Lower leg skin (tissue), 4 donors: ENCODE data around the gene DPCD. TPM values are rescaled to one million over a fixed set of nuclear protein-coding genes. Genes with fewer than 3 reads are reported as not detected.

Experiments
- DNase-seq, 2 donors: peaks; one replicate each; pipeline ENCODE4 v3.0.0-alpha.2; 2019; ENCODE audit warnings: low spot score in 2 of 2
- H3K4me3 ChIP-seq: fragments of 200-600 bp; sonication (generic); 2 replicates; pipeline ENCODE4 v1.5.1; 2017; ENCODE audit warnings: mild to moderate bottlenecking, low read depth; ENCODE audit not compliant: poor library complexity, severe bottlenecking
- CTCF ChIP-seq, 3 donors: fragments of 450-650 bp; IDR thresholded peaks; one replicate each; pipeline ENCODE4 v1.5.1; 2016; ENCODE audit warnings: antibody characterized with exemption in 3 of 3, mild to moderate bottlenecking in 3 of 3, moderate library complexity in 2 of 3
- POLR2A ChIP-seq, 2 donors: fragments of 450-650 bp; IDR thresholded peaks; one replicate each; pipeline ENCODE4 v1.6.1; 2016 to 2017; ENCODE audit warnings: antibody characterized with exemption in 2 of 2, mild to moderate bottlenecking in 1 of 2, moderate library complexity in 1 of 2
- WGBS, 2 donors: methylation state at CpG; one replicate each; pipeline ENCODE4 v1.1.5; 2018; 5-methylcytosine and 5-hydroxymethylcytosine counted together
- intact Hi-C: fragments of 100-400 bp; cut with DNase I; formaldehyde crosslinking; loops from one replicate; pipeline ENCODE4 v1.15.0; 2023; ENCODE audit warnings: low total_unique reads
- total RNA-seq, 4 donors: library from RNA; depleted of rRNA; stranded (reverse); fragments of >200 nt; gene quantifications; one replicate each; pipeline ENCODE4 v1.1.0, GENCODE V29; 2016

Gene DPCD
- total RNA-seq, 4 donors from 2014 or later = 9.6 to 18.4 (median 11.4) TPM

DNA sequence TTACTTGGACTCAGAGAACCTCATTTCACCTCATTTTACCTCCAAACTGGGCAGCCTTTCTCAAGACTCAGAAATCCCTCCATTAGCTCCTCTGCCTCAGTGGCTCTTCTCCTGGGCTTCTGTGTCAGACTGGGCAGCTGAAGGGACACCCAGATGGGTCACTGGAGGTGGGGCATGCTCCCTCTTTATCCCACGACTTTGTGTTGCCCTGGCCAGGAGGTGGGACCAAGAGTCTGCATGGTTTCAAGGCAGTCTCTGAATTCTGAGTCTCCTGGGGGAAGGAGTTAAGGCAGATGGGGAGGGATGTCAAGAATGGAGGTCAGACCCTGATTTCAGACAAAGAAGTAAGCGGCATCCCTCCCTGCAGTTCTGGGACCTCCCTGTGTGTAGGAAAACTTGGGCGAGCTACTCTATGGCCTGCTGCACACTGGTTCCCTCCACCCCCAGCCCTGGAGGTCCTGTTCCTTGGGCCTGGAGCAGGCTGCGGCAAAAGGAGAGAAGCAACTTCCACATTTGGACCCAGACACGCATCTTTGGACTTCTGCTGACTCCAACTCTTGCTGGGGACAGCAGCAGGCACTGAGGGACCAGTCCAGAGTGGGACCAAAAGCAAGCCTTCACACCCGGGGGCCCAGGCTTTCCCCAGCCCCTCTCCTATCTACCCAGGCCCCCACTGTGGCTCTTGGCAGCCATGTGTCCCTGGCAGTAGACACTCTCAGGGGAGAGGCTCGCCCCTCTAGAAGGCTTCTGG lies 10.8 kb upstream of the DPCD start:
- TF ChIP-seq POLR2A (IDR thresholded peaks at IDR 0.05) (no peak), CTCF (IDR thresholded peaks at IDR 0.05) (no peak)
- 84 to 95% methylated on average over 4 to 7 of the region's 7 CpGs for WGBS, 2 donors
- no peak overlapping the region for H3K4me3 ChIP-seq
- intact Hi-C loops = no loop called here
- DNase-seq = no peak

GRCh38 chr10:101578192-101578591 lies 9.9 kb upstream of the DPCD start:
- H3K4me3 ChIP-seq = no peak overlapping the region
- WGBS, 2 donors = 94 to 95% methylated on average over 5 of the region's 5 CpGs
- intact Hi-C loops = no loop called here
- DNase-seq = no peak
- TF ChIP-seq POLR2A (IDR thresholded peaks at IDR 0.05) = no peak
- no peak for TF ChIP-seq CTCF (IDR thresholded peaks at IDR 0.05)

DNA sequence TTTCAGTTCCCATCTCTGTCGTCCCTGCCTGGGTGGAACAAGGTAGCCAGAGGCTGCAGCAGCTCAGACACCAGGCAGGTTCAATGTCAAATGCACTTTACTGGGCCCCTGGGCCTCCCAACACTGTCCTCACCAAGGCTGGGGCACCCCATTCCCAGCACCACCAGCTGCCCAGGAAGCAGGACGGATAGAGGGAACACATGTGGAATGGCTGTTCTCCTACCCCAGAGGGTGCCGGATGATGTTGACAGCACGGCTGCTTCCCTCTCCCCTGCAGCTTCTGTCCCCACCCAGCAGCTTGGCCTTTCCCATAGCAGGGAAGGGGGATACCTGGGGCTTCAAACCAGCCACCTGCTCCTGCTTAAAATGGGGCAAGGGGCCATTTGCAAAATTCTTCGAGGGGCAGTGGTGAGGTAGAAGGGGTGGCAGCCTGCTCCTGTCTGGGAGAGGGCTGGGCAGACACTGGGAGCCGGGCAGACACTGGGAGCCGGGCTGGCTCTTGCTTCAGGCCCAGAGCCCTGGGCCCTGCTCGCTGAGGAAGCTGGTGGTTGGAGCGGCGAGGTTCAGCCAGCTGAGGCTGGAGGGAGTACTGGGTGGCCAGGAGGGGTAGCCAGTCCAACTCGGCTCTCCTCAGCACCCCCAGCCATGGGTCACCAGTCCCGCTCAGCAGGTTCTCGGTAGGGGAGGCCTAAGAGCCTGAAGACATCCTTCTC lies 9.2 kb upstream of the DPCD start:
- TF ChIP-seq CTCF (IDR thresholded peaks at IDR 0.05) (no peak), POLR2A (IDR thresholded peaks at IDR 0.05) (no peak)
- no peak overlapping the region for H3K4me3 ChIP-seq
- no peak for DNase-seq
- intact Hi-C loops = no loop called here
- 89 to 92% methylated on average over 13 of the region's 13 CpGs for WGBS, 2 donors

DNA sequence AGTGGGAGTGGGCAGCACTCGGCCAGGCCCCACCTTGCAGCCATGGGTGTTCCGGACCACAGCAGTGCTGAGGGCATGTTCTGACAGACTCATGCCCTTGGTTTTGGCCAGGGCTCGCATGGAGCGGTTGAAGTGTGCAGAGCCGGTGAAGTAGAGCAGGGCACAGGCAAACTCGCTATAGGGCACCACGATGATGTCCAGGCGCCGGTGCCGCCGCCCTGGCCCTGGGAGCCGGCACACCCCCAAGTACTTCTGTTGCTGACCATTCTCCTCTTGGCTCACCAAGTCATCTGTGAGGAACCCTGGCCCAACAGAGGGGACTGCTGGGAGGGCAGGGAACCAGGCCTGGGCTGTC lies 8.6 kb upstream of the DPCD start:
- no peak overlapping the region for H3K4me3 ChIP-seq
- intact Hi-C loops = no loop called here
- WGBS, 2 donors = 92 to 97% methylated on average over 11 to 12 of the region's 12 CpGs
- DNase-seq = no peak
- TF ChIP-seq CTCF (IDR thresholded peaks at IDR 0.05) (no peak), POLR2A (IDR thresholded peaks at IDR 0.05) (no peak)

GRCh38 chr10:101580486-101581399 lies 7.4 kb upstream of the DPCD start:
- H3K4me3 ChIP-seq = no peak overlapping the region
- 84 to 89% methylated on average over 10 of the region's 10 CpGs for WGBS, 2 donors
- DNase-seq = no peak
- no peak for TF ChIP-seq CTCF (IDR thresholded peaks at IDR 0.05)
- TF ChIP-seq POLR2A (IDR thresholded peaks at IDR 0.05) = no peak
- intact Hi-C loops = no loop called here
